ENCODE results near the gene MPZL3. TPM values are rescaled to one million over a fixed set of nuclear protein-coding genes. Genes with fewer than 3 reads are reported as not detected.

The MPZL3 gene
- total RNA-seq, 1 experiment from 2014 or later = 16.8 TPM

GRCh38 chr11:118240999-118241763 lies 11.0 kb downstream of the MPZL3 start:
- no peaks in the 10 kb centered on the region for H3K9me2 ChIP-seq (ENCODE audit: insufficient read depth)
- H3K36me3 ChIP-seq (ENCODE audit: low read depth) = no peaks in the 10 kb centered on the region
- DNase-seq = peak; percentile 60 to 100
- POLR2A ChIA-PET (ENCODE audit: unreplicated experiment) = no interaction called here
- H2AFZ ChIP-seq = no peak overlapping the region
- TSS peak; percentile 29 for BruUV-seq (replicated peaks)
- intact Hi-C loops (cut with micrococcal nuclease; ENCODE audit: unreplicated experiment) = loop anchor here (1.0 kb wide), 3 partner anchors 8 to 34 kb away; partner anchors contain the start of gene MPZL3
- H3K79me2 ChIP-seq (ENCODE audit: low read depth) = peaks cover 43% of the 10 kb centered on the region
- H3K4me1 ChIP-seq (replicated peaks; ENCODE audit: insufficient read depth) = peaks cover 54% of the 10 kb centered on the region
- no peaks in the 10 kb centered on the region for H3K27me3 ChIP-seq (ENCODE audit: insufficient read depth, low read depth)
- H3K4me3 ChIP-seq = peak overlapping the region; percentile 35; the same call in 1 of the 2 replicates
- peak overlapping the region; percentile 81 for H3K4me2 ChIP-seq
- TF ChIP-seq, protein P1, sequence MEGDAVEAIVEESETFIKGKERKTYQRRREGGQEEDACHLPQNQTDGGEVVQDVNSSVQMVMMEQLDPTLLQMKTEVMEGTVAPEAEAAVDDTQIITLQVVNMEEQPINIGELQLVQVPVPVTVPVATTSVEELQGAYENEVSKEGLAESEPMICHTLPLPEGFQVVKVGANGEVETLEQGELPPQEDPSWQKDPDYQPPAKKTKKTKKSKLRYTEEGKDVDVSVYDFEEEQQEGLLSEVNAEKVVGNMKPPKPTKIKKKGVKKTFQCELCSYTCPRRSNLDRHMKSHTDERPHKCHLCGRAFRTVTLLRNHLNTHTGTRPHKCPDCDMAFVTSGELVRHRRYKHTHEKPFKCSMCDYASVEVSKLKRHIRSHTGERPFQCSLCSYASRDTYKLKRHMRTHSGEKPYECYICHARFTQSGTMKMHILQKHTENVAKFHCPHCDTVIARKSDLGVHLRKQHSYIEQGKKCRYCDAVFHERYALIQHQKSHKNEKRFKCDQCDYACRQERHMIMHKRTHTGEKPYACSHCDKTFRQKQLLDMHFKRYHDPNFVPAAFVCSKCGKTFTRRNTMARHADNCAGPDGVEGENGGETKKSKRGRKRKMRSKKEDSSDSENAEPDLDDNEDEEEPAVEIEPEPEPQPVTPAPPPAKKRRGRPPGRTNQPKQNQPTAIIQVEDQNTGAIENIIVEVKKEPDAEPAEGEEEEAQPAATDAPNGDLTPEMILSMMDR (conservative IDR thresholded peaks at IDR 0.05) = no peak
- TF ChIP-seq EZH2 (IDR thresholded peaks at IDR 0.05; ENCODE audit: low read depth) = no peak
- no peaks in the 10 kb centered on the region for H4K20me1 ChIP-seq (ENCODE audit: insufficient read depth)
- H3K9me3 ChIP-seq (ENCODE audit: insufficient read depth, low read depth) = no peaks in the 10 kb centered on the region
- H3K27ac ChIP-seq = peak overlapping the region; percentile 83
- peaks cover 23% of the 10 kb centered on the region for H3F3A ChIP-seq (ENCODE audit: insufficient read depth, low read depth)
- CTCF ChIA-PET = interaction anchor here (0.6 kb wide), 2 partner anchors 15 to 306 kb away, joined by 4 to 5 read pairs; no protein-coding TSS in a partner anchor

- no TSS peak for BruUV-seq (replicated peaks)
- no peaks in the 10 kb centered on the region for H3K27me3 ChIP-seq (ENCODE audit: insufficient read depth, low read depth)
- no peak for DNase-seq
- peaks cover 43% of the 10 kb centered on the region for H3K79me2 ChIP-seq (ENCODE audit: low read depth)
- no peak for TF ChIP-seq EZH2 (IDR thresholded peaks at IDR 0.05; ENCODE audit: low read depth)
- H4K20me1 ChIP-seq (ENCODE audit: insufficient read depth) = no peaks in the 10 kb centered on the region
- intact Hi-C loops (cut with micrococcal nuclease; ENCODE audit: unreplicated experiment) = no loop called here
- peak overlapping the region; percentile 81; the same call in 1 of the 2 replicates for H3K4me2 ChIP-seq
- H3F3A ChIP-seq (ENCODE audit: insufficient read depth, low read depth) = peaks cover 24% of the 10 kb centered on the region
- ChIA-PET CTCF (interaction anchor here (0.8 kb wide), 1 partner anchor 8 kb away, joined by 3 read pairs; no protein-coding TSS in a partner anchor), POLR2A (ENCODE audit: unreplicated experiment) (no interaction called here)
- H3K9me3 ChIP-seq (ENCODE audit: insufficient read depth, low read depth) = no peaks in the 10 kb centered on the region
- peaks cover 56% of the 10 kb centered on the region for H3K4me1 ChIP-seq (replicated peaks; ENCODE audit: insufficient read depth)
- H3K27ac ChIP-seq = peak overlapping the region; percentile 83; the same call in 1 of the 2 replicates
- H3K9me2 ChIP-seq (ENCODE audit: insufficient read depth) = no peaks in the 10 kb centered on the region
- no peak overlapping the region for H3K4me3 ChIP-seq
- H2AFZ ChIP-seq = no peak overlapping the region
- H3K36me3 ChIP-seq (ENCODE audit: low read depth) = no peaks in the 10 kb centered on the region
These were observed 12.5 kb downstream of the MPZL3 start for GRCh38 chr11:118239509-118240205.

DNA sequence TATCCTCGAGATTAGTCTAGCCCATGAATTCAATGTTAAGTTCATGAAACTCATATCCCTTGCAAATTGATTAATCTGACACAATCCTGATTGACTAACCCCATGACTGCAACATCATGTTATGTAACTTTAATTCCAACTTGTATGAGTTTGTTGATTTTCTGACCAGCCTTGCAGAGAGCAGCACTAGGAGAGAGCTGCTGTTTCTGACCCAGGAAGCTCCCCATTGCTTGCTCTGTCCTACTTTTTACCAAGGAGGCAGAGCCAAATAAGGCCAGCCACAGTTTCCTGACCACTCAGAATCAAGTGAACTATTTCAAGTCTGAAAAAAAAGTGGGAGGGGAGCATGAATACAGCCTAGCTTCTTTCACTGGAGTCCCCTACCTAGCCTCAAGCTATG lies 13.2 kb downstream of the MPZL3 start:
- Histone ChIP-seq H3K4me3 (no peak overlapping the region), H3K9me2 (ENCODE audit: insufficient read depth) (no peaks in the 10 kb centered on the region), H3K4me1 (replicated peaks; ENCODE audit: insufficient read depth) (peaks cover 63% of the 10 kb centered on the region), H4K20me1 (ENCODE audit: insufficient read depth) (no peaks in the 10 kb centered on the region), H2AFZ (no peak overlapping the region), H3K4me2 (peak overlapping the region; percentile 9; the same call in 1 of the 2 replicates), H3K9me3 (ENCODE audit: insufficient read depth, low read depth) (no peaks in the 10 kb centered on the region), H3K36me3 (ENCODE audit: low read depth) (peaks cover 4% of the 10 kb centered on the region; the same call in 1 of the 2 replicates), H3K27me3 (ENCODE audit: insufficient read depth, low read depth) (no peaks in the 10 kb centered on the region), H3K27ac (peak overlapping the region; percentile 34; the same call in 1 of the 2 replicates), H3F3A (ENCODE audit: insufficient read depth, low read depth) (peaks cover 31% of the 10 kb centered on the region), H3K79me2 (ENCODE audit: low read depth) (peaks cover 37% of the 10 kb centered on the region)
- no peak for DNase-seq
- no TSS peak for BruUV-seq (replicated peaks)
- intact Hi-C loops (cut with micrococcal nuclease; ENCODE audit: unreplicated experiment) = no loop called here
- TF ChIP-seq, protein P1 (conservative IDR thresholded peaks at IDR 0.05) = no peak
- TF ChIP-seq EZH2 (IDR thresholded peaks at IDR 0.05; ENCODE audit: low read depth) = no peak
- ChIA-PET POLR2A (ENCODE audit: unreplicated experiment) (no interaction called here), CTCF (interaction anchor here (0.8 kb wide), 1 partner anchor 9 kb away, joined by 3 read pairs; no protein-coding TSS in a partner anchor)

Data from PC-9 (cell line).